Esophagus squamous epithelium (tissue), 4 donors: ENCODE measurements around the gene MRPL9.

Source experiments
- POLR2A ChIP-seq, 4 donors: fragments of 450-650 bp; IDR thresholded peaks; one replicate each; pipeline ENCODE4 v1.6.1; 2017; ENCODE audit warnings: antibody characterized with exemption in 4 of 4, mild to moderate bottlenecking in 4 of 4, moderate library complexity in 3 of 4
- TF ChIP-seq, protein P1 (sequence below), 6 experiments: fragments of 450-650 bp in 4 of 6; fragments of 200-600 bp in 2 of 6; sonication (generic) in 2 of 6; IDR thresholded peaks; one replicate each; pipeline ENCODE4 v1.5.1; 2016 to 2019; ENCODE audit warnings: antibody characterized with exemption in 6 of 6, mild to moderate bottlenecking in 4 of 6, moderate library complexity in 4 of 6

DNA sequence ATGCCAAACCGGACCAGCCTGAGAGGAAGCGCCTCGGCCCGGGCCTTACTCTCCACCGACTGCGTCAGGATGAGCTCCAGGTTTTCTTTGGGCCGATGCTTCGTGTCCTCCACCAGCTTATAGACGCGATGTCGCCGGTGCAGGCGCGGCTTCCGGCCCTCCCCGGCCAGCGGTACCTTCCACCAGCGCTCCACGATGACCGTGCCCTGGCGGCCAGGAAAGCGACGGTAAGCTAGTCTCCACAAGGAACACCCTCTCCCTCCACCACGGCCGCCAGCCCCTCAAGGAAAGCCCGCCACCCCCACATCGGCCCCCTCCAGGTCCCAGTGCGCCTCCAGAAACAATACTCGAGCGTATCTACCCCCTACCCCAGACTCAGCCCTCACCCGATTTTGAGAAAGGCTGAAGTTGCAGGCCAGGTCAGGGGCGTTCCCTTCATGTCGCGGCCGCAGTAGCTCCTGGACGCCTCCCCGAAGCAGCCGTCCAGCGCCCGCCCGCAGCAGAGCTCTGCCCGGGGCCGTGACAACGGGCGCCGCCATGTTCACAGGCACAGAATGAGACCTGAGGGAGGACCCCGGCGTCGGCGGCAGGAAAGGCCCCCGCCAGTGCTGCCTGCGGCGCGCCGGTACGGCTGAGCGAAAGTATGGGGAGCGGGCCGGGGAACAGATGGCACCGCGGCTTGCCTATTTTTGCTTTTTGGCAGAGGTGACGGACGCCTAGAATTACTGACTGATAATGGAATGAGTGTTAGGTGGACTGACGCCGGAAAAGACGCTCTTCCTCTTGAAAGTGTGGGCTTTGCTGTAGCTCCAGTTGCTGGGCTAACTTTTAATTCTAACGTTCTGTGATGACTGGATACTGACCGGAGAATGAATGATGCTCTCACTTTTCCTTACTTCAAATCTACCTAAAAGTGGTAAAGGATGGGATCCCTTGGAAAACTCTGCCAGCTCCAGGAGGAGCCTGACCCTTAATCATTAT is at the start of gene MRPL9:
- TF ChIP-seq, protein P1, sequence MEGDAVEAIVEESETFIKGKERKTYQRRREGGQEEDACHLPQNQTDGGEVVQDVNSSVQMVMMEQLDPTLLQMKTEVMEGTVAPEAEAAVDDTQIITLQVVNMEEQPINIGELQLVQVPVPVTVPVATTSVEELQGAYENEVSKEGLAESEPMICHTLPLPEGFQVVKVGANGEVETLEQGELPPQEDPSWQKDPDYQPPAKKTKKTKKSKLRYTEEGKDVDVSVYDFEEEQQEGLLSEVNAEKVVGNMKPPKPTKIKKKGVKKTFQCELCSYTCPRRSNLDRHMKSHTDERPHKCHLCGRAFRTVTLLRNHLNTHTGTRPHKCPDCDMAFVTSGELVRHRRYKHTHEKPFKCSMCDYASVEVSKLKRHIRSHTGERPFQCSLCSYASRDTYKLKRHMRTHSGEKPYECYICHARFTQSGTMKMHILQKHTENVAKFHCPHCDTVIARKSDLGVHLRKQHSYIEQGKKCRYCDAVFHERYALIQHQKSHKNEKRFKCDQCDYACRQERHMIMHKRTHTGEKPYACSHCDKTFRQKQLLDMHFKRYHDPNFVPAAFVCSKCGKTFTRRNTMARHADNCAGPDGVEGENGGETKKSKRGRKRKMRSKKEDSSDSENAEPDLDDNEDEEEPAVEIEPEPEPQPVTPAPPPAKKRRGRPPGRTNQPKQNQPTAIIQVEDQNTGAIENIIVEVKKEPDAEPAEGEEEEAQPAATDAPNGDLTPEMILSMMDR (IDR thresholded peaks at IDR 0.05) = no peak
- TF ChIP-seq POLR2A (IDR thresholded peaks at IDR 0.05) = peak in 2 of 4 donors; percentile 28 to 36
